ENCODE measurements around the gene NPL.

- TF ChIP-seq EZH2phosphoT487 (IDR thresholded peaks at IDR 0.05; ENCODE audit: insufficient read depth, low read depth) (no peak), EZH2 (IDR thresholded peaks at IDR 0.05; ENCODE audit: insufficient read depth, poor library complexity, severe bottlenecking) (no peak)
These were observed 10.0 kb upstream of the NPL start for GRCh38 chr1:182779530-182779929.

All from GM23248 (cell line).